Heart right ventricle (tissue), 16 donors: ENCODE measurements around the gene KLRB1. TPM values are rescaled to one million over a fixed set of nuclear protein-coding genes. Genes with fewer than 3 reads are reported as not detected.
"Not testable (repeated sequence)": the region's sequence is repeated elsewhere in the genome, so short reads cannot be mapped to it uniquely, and the experiment has no call there.

Experiments used
- ATAC-seq, 8 donors: fragments of 200-7000 bp; cut with Tn5 transposase; one replicate each; pipeline ENCODE4 v1.9.1; 2020; ENCODE audit warnings: mild to moderate bottlenecking in 8 of 8, moderate library complexity in 8 of 8, moderate number of reproducible peaks in 1 of 8
- DNase-seq, 2 donors: peaks; one replicate each; pipeline ENCODE4 v3.0.0-alpha.2; 2020
- H3K27ac ChIP-seq, 10 donors: fragments of 200-600 bp; sonication (generic) in 2 of 10; one replicate each; pipeline versions ENCODE4 v1.5.0 to v1.8.0; 2020 to 2022; ENCODE audit warnings: mild to moderate bottlenecking in 3 of 10
- H3K27me3 ChIP-seq, 7 donors: fragments of 200-600 bp; one replicate each; pipeline ENCODE4 v1.8.0; 2021 to 2022; ENCODE audit warnings: mild to moderate bottlenecking in 2 of 7
- H3K36me3 ChIP-seq, 9 donors: fragments of 200-600 bp; sonication (generic) in 1 of 9; one replicate each; pipeline versions ENCODE4 v1.5.0 to v1.8.0; 2020 to 2022; ENCODE audit warnings: mild to moderate bottlenecking in 2 of 9
- H3K4me1 ChIP-seq, 9 donors: fragments of 200-600 bp; sonication (generic) in 1 of 9; one replicate each; pipeline versions ENCODE4 v1.5.0 to v1.8.0; 2020 to 2022; ENCODE audit warnings: mild to moderate bottlenecking in 4 of 9
- H3K4me3 ChIP-seq, 10 donors: fragments of 200-600 bp; sonication (generic) in 2 of 10; one replicate each; pipeline versions ENCODE4 v1.5.0 to v1.8.0; 2020 to 2022; ENCODE audit warnings: mild to moderate bottlenecking in 7 of 10, moderate library complexity in 2 of 10
- H3K9me3 ChIP-seq, 11 donors: fragments of 200-600 bp in 10 of 11; sonication (generic) in 2 of 11; one replicate each; pipeline versions ENCODE4 v1.5.0 to v1.8.0; 2013 to 2022; ENCODE audit warnings: mild to moderate bottlenecking in 2 of 11, control low read depth in 1 of 11, moderate library complexity in 1 of 11
- CTCF ChIP-seq, 9 donors: fragments of 200-600 bp; sonication (generic) in 2 of 9; IDR thresholded peaks; one replicate each; pipeline versions ENCODE4 v1.5.0 to v1.8.0; 2021 to 2022; ENCODE audit warnings: antibody characterized with exemption in 9 of 9, mild to moderate bottlenecking in 5 of 9, moderate library complexity in 1 of 9
- WGBS, 2 donors: extraction: QIAGEN DNeasy Blood & Tissue Kit; methylation state at CpG; one replicate each; pipeline ENCODE4 v1.1.7; 2013; ENCODE audit warnings: inconsistent platforms in 1 of 2; 5-methylcytosine and 5-hydroxymethylcytosine counted together
- intact Hi-C, 10 donors: fragments of 100-400 bp; cut with DNase I; formaldehyde crosslinking; loops; one replicate each; pipeline versions ENCODE4 v1.11.1 to v1.14.2; 2022
- polyA plus RNA-seq, 2 donors: library from polyadenylated mRNA; stranded (reverse); fragments of 200-250 nt; gene quantifications; one replicate each; pipeline ENCODE4 v1.2.3, GENCODE V29; 2013
- total RNA-seq, 10 donors: library from RNA; stranded (reverse); fragmentation: NEBNext Ultra II Directional in 3 of 10; extraction: Animal tissue kit (Norgen Biotek cat#: 25700) in 3 of 10; gene quantifications; one replicate each; pipeline versions ENCODE4 v1.2.1 to v1.2.4, GENCODE V29; 2021 to 2023
- donor health status: Arrhythmogenic right ventricular cardiomyopathy.
- donor health status: ischemic (EF 13 %, LVEDD 7.1; RV severe dilation, severe dysfunction).
- donor health status: healthy with polysubstance abuse.
- donor health status: DM: no; HTN: yes; CAD: no.
- donor health status: DM: no; HTN: no; CAD: no.
- donor health status: ischemic (EF 25% LVEDD 6.9; RV normal size, moderate dysfunction).
- donor health status: ischemic (EF 25% LVEDD 5.7; RV mildly dilated, moderate dysfunction).
- donor health status: healthy.
- donor health status: DM: yes; HTN: yes; CAD: no.
- donor health status: Ischemic cardiomyopathy.
- donor health status: ischemic (EF 35%, LVEDD 5.7; RV mildly dilated, moderate dysfunction).
- donor health status: nonischemic (EF 11% LVEDD 7.7; RV severe dilation, severe dysfunction).
- donor health status: DM: yes; HTN: yes; CAD: no.
- donor health status: PGD.
- donor health status: ischemic (EF 29% LVEDD 5.4; RV normal size, mild dysfunction).
- donor health status: nonischemic (EF 23%, LVEDD 6.1; RV moderate dilation, normal function).

The KLRB1 gene
- total and polyA plus RNA-seq, 12 donors = 0.16 to 1.4 (median 0.19) TPM; not detected in 3

GRCh38 chr12:9605483-9605882 lies 2.2 kb downstream of the KLRB1 start:
- Histone ChIP-seq H3K36me3 (no peaks in the 10 kb centered on the region), H3K27me3 (no peaks in the 10 kb centered on the region), H3K4me1 (no peaks in the 10 kb centered on the region), H3K4me3 (no peak overlapping the region), H3K27ac (no peak overlapping the region), H3K9me3 (no peaks in the 10 kb centered on the region)
- no peak for DNase-seq
- no peak for TF ChIP-seq CTCF (IDR thresholded peaks at IDR 0.05)
- WGBS, 2 donors = 92 to 95% methylated on average over 2 of the region's 2 CpGs
- ATAC-seq = no peak
- intact Hi-C loops = no loop called here

- H3K9me3 ChIP-seq = no peaks in the 10 kb centered on the region
- no peak for TF ChIP-seq CTCF (IDR thresholded peaks at IDR 0.05)
- ATAC-seq = no peak
- intact Hi-C loops = no loop called here
- H3K27me3 ChIP-seq = no peaks in the 10 kb centered on the region
- no peak overlapping the region for H3K27ac ChIP-seq
- no peaks in the 10 kb centered on the region for H3K36me3 ChIP-seq
- H3K4me3 ChIP-seq = no peak overlapping the region
- WGBS, 2 donors = 96 to 98% methylated on average over 5 of the region's 5 CpGs
- no peaks in the 10 kb centered on the region for H3K4me1 ChIP-seq
- DNase-seq = no peak
Observed at GRCh38 chr12:9604287-9604686, 3.4 kb downstream of the KLRB1 start.

GRCh38 chr12:9600426-9600825 lies 7.3 kb downstream of the KLRB1 start:
- H3K4me1 ChIP-seq, H3K4me3 ChIP-seq, H3K27ac ChIP-seq, DNase-seq, ATAC-seq, H3K9me3 ChIP-seq, H3K36me3 ChIP-seq, H3K27me3 ChIP-seq, intact Hi-C loops: not testable (repeated sequence)
- 94 to 96% methylated on average over 3 of the region's 3 CpGs for WGBS, 2 donors

GRCh38 chr12:9598363-9598762 lies 9.4 kb downstream of the KLRB1 start:
- H3K36me3 ChIP-seq = no peaks in the 10 kb centered on the region
- 74 to 84% methylated on average over 3 of the region's 3 CpGs for WGBS, 2 donors

GRCh38 chr12:9597365-9597764 lies 10.4 kb downstream of the KLRB1 start:
- intact Hi-C loops = no loop called here
- no peaks in the 10 kb centered on the region for H3K9me3 ChIP-seq
- no peaks in the 10 kb centered on the region for H3K4me1 ChIP-seq
- WGBS, 2 donors = 90 to 92% methylated on average over 5 of the region's 5 CpGs
- no peak overlapping the region for H3K4me3 ChIP-seq
- H3K27ac ChIP-seq = no peak overlapping the region
- H3K36me3 ChIP-seq = no peaks in the 10 kb centered on the region
- ATAC-seq (no peak), DNase-seq (no peak)
- no peaks in the 10 kb centered on the region for H3K27me3 ChIP-seq
- TF ChIP-seq CTCF (IDR thresholded peaks at IDR 0.05) = no peak

More at GRCh38 chr12:9598363-9598762, 9.4 kb downstream of the KLRB1 start:
- intact Hi-C loops = no loop called here
- H3K9me3 ChIP-seq = no peaks in the 10 kb centered on the region
- TF ChIP-seq CTCF (IDR thresholded peaks at IDR 0.05) = no peak
- no peak for ATAC-seq
- no peak overlapping the region for H3K4me3 ChIP-seq
- H3K4me1 ChIP-seq = no peaks in the 10 kb centered on the region
- no peaks in the 10 kb centered on the region for H3K27me3 ChIP-seq
- H3K27ac ChIP-seq = no peak overlapping the region
- DNase-seq = no peak
